ENCODE results near the gene LZTFL1.

DNA sequence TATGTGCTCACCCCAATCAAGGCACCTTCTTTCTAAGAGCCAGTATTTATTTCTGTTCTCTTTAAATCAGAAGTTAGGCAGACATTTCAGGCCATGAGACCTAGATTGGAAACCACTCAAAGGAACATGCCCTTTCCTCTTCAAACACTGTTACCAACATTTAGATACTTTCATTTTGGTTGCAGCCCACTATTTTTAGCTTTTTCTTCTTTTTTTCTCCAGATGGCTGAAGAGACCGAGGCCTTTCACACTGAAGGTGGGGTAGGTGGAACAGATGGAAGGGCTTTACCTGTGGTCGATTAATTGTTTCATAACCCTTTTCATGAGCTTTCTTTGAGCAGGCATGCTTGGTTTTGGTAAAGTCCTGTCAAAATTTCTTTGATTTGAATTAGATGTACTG is 10.9 kb upstream of the LZTFL1 start:
- TF ChIP-seq CTCF (IDR thresholded peaks at IDR 0.05): no peak
- TF ChIP-seq POLR2A (IDR thresholded peaks at IDR 0.05): no peak
